Kidney capillary endothelial cell (primary cell): Measurements from ENCODE around the gene ZFP36.
A peak's percentile ranks its signal among the peaks of the same experiment; 100 is the strongest.
"Not testable (repeated sequence)": the region's sequence is repeated elsewhere in the genome, so short reads cannot be mapped to it uniquely, and the experiment has no call there.

ENCODE experiments used
- DNase-seq: peaks from one replicate; pipeline ENCODE4 v3.0.0-alpha.2; 2018; ENCODE audit warnings: low spot score

Gene ZFP36, protein sequence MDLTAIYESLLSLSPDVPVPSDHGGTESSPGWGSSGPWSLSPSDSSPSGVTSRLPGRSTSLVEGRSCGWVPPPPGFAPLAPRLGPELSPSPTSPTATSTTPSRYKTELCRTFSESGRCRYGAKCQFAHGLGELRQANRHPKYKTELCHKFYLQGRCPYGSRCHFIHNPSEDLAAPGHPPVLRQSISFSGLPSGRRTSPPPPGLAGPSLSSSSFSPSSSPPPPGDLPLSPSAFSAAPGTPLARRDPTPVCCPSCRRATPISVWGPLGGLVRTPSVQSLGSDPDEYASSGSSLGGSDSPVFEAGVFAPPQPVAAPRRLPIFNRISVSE

DNA sequence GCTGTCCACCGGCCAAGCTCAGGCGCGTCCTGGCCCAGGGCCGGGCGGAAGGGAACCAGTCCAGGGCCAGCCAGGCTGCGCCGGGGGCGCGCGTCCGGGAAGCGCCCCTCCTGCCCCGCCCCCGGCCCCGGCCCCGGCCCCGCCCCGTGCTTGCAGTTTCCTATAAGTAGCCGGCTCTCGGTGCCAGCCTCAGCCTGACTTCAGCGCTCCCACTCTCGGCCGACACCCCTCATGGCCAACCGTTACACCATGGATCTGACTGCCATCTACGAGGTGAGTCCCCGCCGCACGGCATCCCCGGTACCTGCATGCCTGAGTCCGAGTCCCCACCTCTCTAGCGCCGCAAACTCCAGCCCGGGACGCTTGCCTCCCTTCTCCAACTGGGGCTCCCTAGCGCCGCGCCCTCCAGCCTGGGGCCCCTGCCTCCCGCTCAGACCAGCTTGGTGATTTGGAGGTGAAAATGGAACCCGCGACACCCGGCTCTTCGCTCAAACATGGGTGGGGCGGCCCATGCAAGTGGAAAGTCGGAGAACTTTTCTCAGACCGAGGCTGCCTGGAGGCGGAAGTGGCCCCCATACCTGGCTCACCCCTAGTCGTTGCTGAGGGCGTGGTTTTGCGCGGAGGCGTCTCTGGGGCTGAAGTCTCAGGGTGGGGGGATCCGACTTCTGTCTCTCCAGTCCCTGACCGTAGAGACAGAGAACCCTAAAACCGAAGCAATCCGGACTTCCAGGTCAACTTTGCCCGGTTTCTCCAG, at the start of gene ZFP36:
Gene ZFP36, plus strand, starts transcription at position 192 of the 754 bp plus-strand sequence. Its CDS starts 58 bp downstream, at position 250.
- DNase-seq, result peak; percentile 78

DNA sequence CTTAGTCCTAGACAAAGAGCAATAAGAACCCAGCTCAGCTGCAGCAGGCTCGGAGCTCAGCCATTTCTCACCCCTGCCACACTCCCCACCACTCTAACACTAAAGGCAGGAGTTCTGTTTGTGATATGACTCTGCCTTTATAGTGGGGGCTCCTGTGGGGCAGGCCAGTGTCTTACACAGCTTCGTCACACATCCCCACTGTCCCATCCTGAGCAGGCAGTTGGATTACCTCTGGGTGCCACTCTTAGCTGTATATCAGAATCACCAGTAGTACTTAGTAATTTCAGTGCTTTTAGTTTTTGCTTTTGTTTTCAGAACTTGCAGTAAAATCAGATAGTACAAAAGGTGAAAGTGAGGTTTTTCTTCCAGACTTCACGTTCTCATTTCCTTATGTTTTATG, 47.6 kb upstream of the ZFP36 start:
- no peak for DNase-seq

DNA sequence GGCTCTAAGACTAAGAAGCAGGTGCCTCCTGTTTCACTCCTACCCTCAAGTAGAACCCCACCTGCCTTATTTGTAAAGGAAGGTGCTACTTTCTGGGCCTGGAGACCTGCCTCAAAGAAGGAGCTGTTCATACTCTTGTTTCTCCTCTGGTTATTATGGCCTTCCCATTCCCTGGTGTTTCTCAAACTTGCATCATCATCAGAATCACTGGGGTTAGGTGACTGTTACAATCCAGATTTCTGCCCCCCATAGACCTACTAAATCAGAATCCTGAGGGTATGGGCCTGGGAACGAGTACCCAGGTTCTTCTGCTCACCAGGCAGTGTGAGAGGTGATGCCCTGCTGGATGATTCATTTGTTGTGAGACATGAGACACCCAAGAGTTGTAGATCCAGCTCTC, 46.0 kb upstream of the ZFP36 start:
- DNase-seq, result no peak

DNA sequence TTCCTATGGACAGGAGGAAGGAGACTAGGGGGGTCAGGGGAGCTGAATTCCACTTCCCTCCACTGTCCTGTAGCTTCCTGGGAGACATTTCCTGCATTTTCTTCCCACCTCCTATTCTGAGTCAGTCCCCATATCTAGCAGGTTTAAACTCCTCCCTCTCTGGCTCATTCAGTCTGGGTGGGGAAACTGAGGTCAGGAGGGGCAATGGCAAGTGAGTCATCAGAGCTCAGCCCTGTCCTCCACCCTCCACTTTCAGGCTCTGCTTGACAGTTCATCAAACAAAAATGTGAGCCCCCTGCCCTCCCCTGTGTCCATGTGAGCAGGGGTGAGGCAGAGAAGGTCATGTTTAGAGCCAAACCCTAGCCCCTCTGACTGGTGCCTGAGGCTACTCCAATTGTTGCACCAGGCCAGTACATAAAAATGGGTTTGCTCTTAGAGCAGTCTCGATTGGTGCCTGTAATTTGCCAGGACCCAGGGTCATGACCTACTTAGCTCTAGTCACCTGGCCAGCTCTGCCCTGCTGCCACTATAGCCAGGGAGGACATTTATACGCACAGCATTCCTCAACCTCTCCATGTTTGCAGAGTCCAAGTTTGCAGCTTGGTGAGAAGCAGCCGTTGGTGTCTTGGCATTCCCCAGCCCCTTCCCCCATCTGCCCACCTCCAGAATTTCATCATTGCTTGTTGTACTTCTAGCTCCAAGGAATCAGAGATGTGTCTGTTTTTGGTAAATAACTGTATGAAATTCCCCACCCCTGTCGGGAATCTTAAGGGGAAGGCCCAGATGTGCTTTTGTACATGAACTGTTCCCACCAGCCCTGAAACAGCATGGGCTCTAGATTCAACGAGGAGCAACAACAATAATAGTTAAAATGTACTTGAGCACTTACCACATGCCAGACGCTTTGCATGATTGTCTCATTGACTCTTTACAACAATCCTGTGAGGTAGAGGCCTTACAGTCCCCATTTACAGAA, 43.7 kb upstream of the ZFP36 start:
- no peak for DNase-seq

DNA sequence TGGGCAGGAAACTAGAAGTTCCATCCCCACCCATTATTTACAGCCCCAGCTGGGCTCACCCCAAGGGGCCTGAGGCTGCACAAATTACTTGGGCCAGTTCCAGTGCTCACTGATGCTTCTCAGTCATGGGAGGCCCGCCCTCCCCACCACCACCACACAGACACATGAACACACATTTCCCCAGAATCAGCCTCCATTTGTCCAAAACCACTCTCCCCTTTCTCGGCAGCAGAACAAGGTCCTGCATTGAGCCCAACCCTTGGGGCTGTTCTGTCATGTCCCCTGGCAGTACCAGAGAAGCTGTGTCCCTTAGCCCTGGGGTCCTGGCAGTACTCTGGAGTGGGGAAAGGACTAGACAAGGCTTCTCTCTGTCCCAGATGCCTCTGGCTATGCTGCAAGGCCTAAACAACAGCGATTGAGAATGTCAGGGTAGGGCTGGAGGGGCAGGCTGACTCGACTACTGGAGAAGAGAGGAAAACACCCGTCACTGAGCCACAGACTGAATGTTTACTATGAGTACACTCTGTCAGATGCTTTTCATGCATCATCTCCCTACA, 42.7 kb upstream of the ZFP36 start:
- DNase-seq, result no peak

DNA sequence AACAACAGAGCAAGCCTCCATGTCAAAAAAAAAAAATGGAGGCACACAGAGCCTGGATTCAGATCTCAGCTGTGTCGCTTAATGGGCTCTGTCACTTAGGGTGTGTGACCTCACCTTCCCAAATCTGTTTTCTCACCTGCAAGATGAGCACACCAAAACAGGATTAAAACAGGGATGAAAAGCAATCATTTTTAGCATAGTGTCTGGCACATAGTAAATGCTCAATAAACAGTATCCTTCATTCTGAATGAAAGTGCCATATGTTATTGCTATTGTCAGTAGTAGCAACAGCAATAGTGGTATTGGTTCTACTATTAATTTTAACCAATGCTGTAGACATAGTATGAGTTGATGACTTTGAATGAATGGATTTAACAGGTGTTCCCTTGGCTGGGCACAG, 41.1 kb upstream of the ZFP36 start:
- DNase-seq, result no peak

DNA sequence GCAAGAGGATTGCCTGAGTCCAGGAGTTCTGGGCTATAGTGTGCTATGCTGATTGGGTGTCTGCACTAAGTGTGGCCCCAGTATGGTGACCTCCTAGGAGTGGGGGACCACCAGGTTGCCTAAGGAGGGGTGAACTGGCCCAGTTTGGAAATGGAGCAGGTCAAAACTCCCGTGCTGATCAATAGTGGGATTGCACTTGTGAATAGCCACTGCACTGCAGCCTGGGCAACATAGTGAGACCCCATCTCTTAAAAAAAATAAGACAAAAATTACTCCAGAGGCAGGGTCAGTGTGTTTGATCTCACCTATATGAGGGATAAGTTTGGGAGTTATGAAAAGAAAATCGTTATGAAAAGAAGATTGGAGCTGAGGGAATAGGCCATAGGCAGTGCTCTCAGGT, 37.4 kb upstream of the ZFP36 start:
- DNase-seq, result no peak

DNA sequence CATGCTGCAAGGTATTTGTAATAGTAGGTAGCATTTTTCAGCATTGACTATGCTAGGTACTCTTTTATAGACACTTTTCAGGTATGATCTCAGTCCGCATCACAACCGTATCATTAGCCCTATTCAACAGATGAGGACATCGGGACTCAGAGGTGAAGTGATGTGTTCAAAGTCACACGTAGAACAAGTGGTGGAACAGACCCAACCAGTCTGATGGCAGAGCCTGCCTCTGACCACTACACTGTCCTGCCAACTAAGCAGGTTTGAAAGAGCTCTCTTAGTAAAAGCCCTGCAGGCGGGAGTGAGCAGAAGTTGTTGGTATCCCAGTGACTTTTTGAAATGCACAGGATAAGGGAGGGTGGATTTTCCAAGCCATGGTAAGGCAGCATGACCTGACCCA, 35.9 kb upstream of the ZFP36 start:
- DNase-seq, result no peak

DNA sequence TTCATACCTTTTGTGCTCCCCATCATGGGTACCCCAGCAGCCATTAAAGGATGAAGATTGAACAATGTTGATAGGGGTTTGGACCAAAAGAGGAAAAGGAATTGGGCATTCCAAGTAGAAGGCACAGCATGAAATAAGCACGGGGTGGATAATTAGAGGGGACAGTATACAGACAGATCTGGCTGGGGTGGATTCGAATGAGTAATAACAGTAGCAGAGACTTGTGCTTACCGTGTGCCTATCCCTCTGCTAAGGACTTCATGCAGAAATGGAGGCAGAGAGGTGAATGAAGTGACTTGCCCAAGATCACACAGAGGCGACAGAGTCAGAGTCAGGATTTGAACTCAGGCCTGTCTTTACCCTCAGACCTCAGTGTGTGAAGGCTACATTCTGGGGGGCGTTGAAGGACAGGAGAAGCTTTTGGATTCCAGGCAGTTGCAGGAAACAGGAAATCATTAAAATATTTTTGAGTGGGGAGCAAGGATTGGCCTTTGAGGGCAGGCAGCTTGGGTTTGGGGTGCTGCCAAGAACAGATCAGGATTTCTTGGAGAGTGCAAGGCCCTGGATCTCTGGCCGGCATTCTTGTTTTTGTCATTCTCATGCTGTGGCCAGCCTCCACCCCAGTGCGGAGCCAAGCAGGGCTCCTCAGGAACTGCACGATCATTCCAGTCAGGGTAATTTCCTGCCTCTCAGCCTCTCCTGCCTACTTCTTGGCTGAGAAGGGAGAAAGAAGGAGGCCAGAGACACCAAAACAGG, 34.4 kb upstream of the ZFP36 start:
- DNase-seq, result peak; percentile 47

DNA sequence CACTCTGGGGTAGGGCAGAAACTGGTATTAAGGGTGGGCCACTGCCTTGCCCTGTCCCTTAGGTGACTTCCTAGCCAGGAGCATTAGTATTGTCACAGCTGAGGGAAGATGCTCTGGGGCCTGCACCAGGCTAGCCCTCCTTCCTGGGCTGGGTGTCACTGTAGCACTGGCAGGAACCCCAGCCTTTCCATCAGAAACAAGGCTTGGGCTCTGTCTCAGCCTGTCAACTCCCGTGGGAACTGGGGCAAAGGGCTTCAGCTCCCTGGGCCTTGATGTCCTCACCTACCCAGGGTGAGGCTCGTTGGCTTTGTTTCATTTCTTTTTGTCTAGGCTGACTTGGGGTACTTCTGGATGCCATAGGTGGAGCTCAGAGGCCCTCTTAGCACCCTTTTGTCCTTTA, 33.7 kb upstream of the ZFP36 start:
- DNase-seq, result no peak

DNA sequence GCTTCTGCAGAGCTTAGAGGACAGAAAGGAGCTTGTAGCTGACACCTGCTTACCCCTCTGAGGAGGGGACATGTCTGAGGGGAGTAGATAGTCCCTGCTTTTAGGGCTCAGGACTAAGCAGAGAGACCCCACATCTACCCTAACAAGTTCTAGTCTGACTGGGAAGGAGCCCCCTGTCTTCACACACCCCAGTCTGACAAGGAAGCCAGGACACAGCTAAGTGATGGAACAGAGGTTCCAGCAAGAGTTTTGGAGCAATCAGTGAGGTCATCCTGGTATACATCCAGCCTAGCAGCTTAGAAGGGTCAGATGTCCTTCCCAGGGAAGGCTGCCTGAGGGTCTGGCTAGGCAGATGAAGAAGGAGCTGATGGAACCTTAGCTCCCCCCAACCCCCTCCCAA, 30.7 kb upstream of the ZFP36 start:
- DNase-seq, result no peak

DNA sequence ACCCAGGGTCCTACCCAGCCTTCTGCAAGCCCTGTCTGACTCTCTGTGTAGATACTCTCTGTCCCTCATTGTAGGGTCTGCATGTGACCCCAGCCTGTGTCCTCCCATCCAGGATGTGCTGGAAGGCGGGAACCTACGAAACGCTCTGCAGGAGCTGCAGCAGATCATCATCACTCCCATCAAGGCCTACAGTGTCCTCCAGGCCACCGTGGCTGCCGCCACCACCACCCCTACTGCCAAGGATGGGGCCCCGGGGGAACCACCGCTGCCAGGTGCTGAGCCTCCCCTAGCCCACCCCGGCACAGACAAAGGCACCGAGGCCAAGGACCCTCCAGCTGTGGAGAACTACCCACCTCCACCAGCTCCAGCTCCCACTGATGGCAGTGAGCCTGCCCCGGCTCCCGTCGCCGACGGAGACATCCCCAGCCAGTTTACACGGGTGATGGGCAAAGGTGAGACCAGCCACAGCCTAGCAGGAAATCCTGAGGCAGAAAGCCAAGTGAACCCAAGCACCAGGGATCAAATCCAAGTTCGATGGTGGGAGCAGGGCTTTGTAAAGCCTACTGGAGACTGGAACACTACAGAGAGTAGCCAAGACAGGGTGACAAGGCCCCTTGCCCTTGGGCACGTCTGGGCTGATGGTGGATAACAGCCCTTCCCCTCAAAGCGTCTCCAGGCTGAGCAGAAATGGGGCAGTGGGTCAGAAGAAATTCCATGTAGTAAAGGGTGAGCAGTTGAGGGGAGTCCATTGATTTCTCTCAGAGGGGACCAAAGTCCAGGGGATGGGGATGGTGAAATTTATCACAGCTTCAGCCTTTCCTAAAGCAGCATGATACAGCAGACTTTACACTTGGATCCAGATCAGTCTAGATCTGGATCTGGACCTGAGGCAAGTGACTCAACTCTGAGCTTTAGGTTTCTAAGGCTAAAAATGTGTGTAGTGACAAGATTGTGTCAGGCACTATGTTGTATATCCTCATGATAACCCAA, 29.0 kb upstream of the ZFP36 start:
- DNase-seq, result no peak

DNA sequence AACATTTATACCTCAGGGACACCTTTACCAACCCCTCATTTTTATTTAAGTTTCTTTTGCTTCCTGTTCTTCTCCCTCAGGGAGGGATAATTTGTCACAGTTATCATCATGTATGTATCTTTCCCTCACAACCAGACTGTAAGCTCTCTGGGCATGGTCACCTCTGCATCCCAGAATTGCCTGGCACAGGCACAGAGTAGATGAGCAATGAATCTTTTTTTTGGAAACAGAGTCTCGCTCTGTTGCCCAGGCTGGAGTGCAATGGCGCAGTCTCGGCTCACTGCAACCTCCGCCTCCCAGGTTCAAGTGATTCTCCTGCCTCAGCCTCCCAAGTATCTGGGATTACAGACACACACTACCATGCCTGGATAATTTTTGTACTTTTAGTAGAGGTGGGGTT, 27.3 kb upstream of the ZFP36 start:
- DNase-seq, result not testable (repeated sequence)

DNA sequence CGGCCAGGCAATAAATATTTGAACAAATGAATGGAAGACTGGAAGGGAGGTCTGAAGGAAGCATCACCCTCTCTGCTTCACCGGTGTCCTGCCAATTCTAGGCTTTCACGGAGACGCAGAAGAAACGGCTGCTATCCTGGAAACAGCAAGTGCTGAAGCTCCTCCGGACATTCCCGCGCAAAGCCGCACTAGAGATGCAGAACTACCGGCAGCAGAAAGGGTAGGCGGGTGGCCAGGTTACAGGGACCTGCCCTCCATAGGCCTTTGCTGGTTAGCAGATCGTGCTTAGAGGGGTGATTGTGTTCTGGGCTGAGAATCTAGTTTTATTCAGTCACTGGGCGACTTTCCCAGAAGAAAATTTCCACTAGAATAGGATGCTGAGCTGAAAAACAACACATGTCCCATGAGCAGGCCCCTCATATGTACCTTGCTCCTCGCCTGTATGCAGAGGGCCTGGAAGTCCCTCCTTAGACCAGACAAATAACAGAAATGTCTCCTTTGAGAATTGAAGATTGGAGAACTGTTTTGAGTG, 26.7 kb upstream of the ZFP36 start:
- DNase-seq, result no peak

DNA sequence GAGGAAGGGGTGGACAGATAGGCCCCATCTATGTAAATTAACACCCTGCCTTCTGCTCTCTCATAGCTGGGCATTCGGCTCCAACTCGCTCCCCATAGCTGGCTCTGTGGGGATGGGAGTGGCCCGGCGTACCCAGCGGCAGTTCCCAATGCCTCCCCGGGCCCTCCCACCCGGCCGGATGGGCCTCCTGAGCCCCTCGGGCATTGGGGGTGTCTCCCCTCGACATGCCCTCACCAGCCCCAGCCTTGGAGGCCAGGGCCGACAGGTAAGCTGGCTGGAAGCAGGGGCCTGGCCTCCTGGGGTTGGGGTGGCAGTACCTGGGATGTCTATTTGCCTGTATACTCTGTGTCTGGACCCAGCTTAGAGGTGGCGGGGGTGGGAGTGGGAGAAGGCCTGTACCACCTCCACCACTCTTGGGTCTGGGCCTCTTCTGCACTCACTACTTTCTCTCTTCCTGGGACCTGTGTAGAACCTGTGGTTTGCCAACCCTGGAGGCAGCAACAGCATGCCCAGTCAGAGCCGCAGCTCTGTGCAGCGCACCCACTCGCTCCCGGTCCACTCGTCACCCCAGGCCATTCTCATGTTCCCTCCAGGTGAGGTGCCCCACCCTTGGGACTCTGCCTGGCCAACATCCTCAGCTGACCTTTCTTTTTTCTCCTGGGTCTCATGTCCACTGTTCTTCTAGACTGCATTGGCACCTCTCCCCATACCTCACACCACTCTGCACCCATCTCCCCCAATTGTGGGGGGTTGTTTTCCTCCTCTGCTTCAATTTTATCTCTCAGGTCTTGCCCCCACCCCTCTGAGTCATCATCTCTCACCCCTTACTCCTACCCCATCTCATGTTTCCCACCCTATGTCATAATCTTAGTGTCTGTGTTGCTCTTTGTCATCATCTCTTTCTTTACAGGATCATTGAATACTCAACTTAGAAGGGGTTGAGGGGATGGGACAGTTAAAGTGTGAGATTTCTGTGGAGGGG, 25.8 kb upstream of the ZFP36 start:
- no peak for DNase-seq

DNA sequence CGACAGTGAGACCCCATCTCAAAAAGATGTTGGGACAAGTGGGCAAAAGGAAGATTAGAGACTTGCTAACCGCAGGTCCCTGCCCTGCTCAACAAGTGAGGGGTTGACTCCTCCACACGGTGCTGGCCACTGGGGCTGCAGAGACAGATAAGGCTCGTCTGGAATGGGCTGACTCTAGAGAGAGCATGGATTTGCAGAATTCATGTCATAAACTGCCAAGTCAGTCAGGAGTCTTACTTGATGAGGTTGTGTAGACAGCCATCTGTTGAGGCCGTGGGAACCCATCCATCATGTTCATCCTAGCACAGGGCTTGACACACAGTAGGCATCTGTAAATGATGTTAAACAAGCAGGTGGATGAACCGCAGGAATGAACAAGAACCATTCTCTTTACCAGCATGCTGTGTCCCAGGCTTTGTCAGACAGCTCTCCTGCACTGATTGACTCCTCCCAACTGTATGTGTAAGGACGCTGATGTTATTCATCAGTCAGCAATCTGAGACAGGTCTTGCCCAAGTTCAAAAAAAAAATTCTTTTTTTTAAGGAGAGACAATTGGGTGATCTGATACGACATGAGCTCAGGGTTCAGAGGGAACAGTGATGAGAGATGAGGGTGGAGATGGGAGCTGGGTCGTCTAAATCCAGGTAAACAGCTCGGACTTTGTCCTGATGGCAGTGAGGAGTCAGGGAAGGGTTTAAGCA, 24.6 kb upstream of the ZFP36 start:
- DNase-seq, result no peak

DNA sequence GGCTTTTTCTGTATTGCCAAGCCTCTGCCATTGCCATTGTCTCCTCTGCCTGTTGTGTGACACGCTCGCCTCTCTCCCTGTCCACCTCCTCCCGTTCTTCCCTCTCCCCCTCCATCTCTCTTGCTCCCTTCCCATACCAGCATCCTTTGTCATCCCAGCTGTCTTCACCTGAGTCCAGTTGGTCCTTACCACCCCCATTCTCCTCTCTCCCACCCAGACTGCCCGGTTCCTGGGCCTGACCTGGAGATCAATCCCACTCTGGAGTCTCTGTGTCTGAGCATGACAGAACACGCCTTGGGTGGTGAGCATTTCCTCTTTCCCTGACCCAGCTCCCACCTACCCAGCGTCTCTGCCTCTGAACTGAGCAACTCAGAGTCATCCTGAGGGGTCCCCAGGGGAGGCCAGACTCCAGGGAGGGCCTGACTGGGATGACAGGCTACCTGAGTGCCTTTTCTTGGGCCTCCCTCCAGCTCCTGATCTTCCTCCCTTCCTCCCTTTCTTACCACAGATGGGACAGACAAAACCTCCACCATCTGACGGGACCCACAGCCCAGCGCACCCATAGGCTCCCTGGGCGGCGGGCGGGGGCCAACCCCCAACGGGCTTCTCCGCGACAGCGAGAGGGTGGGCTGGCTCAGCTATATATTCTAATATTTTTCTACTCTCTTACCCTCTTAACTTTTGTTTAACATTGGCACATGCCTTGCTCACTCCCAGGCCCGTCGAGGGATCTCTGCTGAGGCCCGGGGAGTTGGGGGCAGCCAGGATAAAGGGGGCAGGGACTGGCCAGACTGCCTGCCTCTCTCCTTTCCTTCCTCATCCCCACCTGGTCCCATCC, 23.4 kb upstream of the ZFP36 start:
- no peak for DNase-seq
